Heart right ventricle (tissue), 16 donors: ENCODE measurements around the gene CARTPT. TPM values are rescaled to one million over a fixed set of nuclear protein-coding genes. Genes with fewer than 3 reads are reported as not detected.

ENCODE experiments used
- ATAC-seq, 8 donors: fragments of 200-7000 bp; cut with Tn5 transposase; one replicate each; pipeline ENCODE4 v1.9.1; 2020; ENCODE audit warnings: mild to moderate bottlenecking in 8 of 8, moderate library complexity in 8 of 8, moderate number of reproducible peaks in 1 of 8
- DNase-seq, 2 donors: peaks; one replicate each; pipeline ENCODE4 v3.0.0-alpha.2; 2020
- H3K27ac ChIP-seq, 10 donors: fragments of 200-600 bp; sonication (generic) in 2 of 10; one replicate each; pipeline versions ENCODE4 v1.5.0 to v1.8.0; 2020 to 2022; ENCODE audit warnings: mild to moderate bottlenecking in 3 of 10
- H3K27me3 ChIP-seq, 7 donors: fragments of 200-600 bp; one replicate each; pipeline ENCODE4 v1.8.0; 2021 to 2022; ENCODE audit warnings: mild to moderate bottlenecking in 2 of 7
- H3K36me3 ChIP-seq, 9 donors: fragments of 200-600 bp; sonication (generic) in 1 of 9; one replicate each; pipeline versions ENCODE4 v1.5.0 to v1.8.0; 2020 to 2022; ENCODE audit warnings: mild to moderate bottlenecking in 2 of 9
- H3K4me1 ChIP-seq, 9 donors: fragments of 200-600 bp; sonication (generic) in 1 of 9; one replicate each; pipeline versions ENCODE4 v1.5.0 to v1.8.0; 2020 to 2022; ENCODE audit warnings: mild to moderate bottlenecking in 4 of 9
- H3K4me3 ChIP-seq, 10 donors: fragments of 200-600 bp; sonication (generic) in 2 of 10; one replicate each; pipeline versions ENCODE4 v1.5.0 to v1.8.0; 2020 to 2022; ENCODE audit warnings: mild to moderate bottlenecking in 7 of 10, moderate library complexity in 2 of 10
- H3K9me3 ChIP-seq, 11 donors: fragments of 200-600 bp in 10 of 11; sonication (generic) in 2 of 11; one replicate each; pipeline versions ENCODE4 v1.5.0 to v1.8.0; 2013 to 2022; ENCODE audit warnings: mild to moderate bottlenecking in 2 of 11, control low read depth in 1 of 11, moderate library complexity in 1 of 11
- CTCF ChIP-seq, 9 donors: fragments of 200-600 bp; sonication (generic) in 2 of 9; IDR thresholded peaks; one replicate each; pipeline versions ENCODE4 v1.5.0 to v1.8.0; 2021 to 2022; ENCODE audit warnings: antibody characterized with exemption in 9 of 9, mild to moderate bottlenecking in 5 of 9, moderate library complexity in 1 of 9
- WGBS, 2 donors: extraction: QIAGEN DNeasy Blood & Tissue Kit; methylation state at CpG; one replicate each; pipeline ENCODE4 v1.1.7; 2013; ENCODE audit warnings: inconsistent platforms in 1 of 2; 5-methylcytosine and 5-hydroxymethylcytosine counted together
- intact Hi-C, 10 donors: fragments of 100-400 bp; cut with DNase I; formaldehyde crosslinking; loops; one replicate each; pipeline versions ENCODE4 v1.11.1 to v1.14.2; 2022
- polyA plus RNA-seq, 2 donors: library from polyadenylated mRNA; stranded (reverse); fragments of 200-250 nt; gene quantifications; one replicate each; pipeline ENCODE4 v1.2.3, GENCODE V29; 2013
- total RNA-seq, 10 donors: library from RNA; stranded (reverse); fragmentation: NEBNext Ultra II Directional in 3 of 10; extraction: Animal tissue kit (Norgen Biotek cat#: 25700) in 3 of 10; gene quantifications; one replicate each; pipeline versions ENCODE4 v1.2.1 to v1.2.4, GENCODE V29; 2021 to 2023
- donor health status: Arrhythmogenic right ventricular cardiomyopathy.
- donor health status: ischemic (EF 13 %, LVEDD 7.1; RV severe dilation, severe dysfunction).
- donor health status: healthy with polysubstance abuse.
- donor health status: DM: no; HTN: yes; CAD: no.
- donor health status: DM: no; HTN: no; CAD: no.
- donor health status: ischemic (EF 25% LVEDD 6.9; RV normal size, moderate dysfunction).
- donor health status: ischemic (EF 25% LVEDD 5.7; RV mildly dilated, moderate dysfunction).
- donor health status: healthy.
- donor health status: DM: yes; HTN: yes; CAD: no.
- donor health status: Ischemic cardiomyopathy.
- donor health status: ischemic (EF 35%, LVEDD 5.7; RV mildly dilated, moderate dysfunction).
- donor health status: nonischemic (EF 11% LVEDD 7.7; RV severe dilation, severe dysfunction).
- donor health status: DM: yes; HTN: yes; CAD: no.
- donor health status: PGD.
- donor health status: ischemic (EF 29% LVEDD 5.4; RV normal size, mild dysfunction).
- donor health status: nonischemic (EF 23%, LVEDD 6.1; RV moderate dilation, normal function).

The CARTPT gene
- total and polyA plus RNA-seq, 12 donors = not detected

GRCh38 chr5:71757590-71758543, 38.8 kb downstream of the CARTPT start:
- Histone ChIP-seq H3K27ac (peak overlapping the region in 2 of 10 donors; percentile 16 to 20), H3K4me3 (peak overlapping the region in 6 of 10 donors; percentile 18 to 37 (median 27)), H3K9me3 (no peaks in the 10 kb centered on the region), H3K27me3 (no peaks in the 10 kb centered on the region), H3K36me3 (no peaks in the 10 kb centered on the region), H3K4me1 (peaks cover 0 to 9% (median 0%) of the 10 kb centered on the region in 9 donors)
- intact Hi-C loops = loop anchor here (2.0 to 10.0 kb wide), 7 partner anchors 171 to 283 kb away; partner anchors contain the start of gene MCCC2 (in 3 of the 10)
- peak; percentile 46 to 85 (median 74) for TF ChIP-seq CTCF (IDR thresholded peaks at IDR 0.05)
- ATAC-seq (peak; percentile 84 to 99 (median 94)), DNase-seq (peak; percentile 28 to 48)
- WGBS, 2 donors = 13 to 15% methylated on average over 14 of the region's 14 CpGs

- H3K4me3 ChIP-seq = no peak overlapping the region
- peaks cover 0 to 5% (median 0%) of the 10 kb centered on the region in 9 donors for H3K4me1 ChIP-seq
- DNase-seq (no peak), ATAC-seq (no peak)
- H3K27ac ChIP-seq = no peak overlapping the region
- H3K9me3 ChIP-seq = peaks cover 0 to 5% (median 0%) of the 10 kb centered on the region in 11 donors
- no peak for TF ChIP-seq CTCF (IDR thresholded peaks at IDR 0.05)
- intact Hi-C loops = no loop called here
- no peaks in the 10 kb centered on the region for H3K27me3 ChIP-seq
- no peaks in the 10 kb centered on the region for H3K36me3 ChIP-seq
- WGBS, 2 donors = 92 to 97% methylated on average over 5 of the region's 5 CpGs
These were observed 43.8 kb downstream of the CARTPT start for GRCh38 chr5:71762826-71763225.

- TF ChIP-seq CTCF (IDR thresholded peaks at IDR 0.05) = no peak
- Histone ChIP-seq H3K4me1 (peaks cover 0 to 4% (median 0%) of the 10 kb centered on the region in 9 donors), H3K9me3 (peaks cover 0 to 5% (median 0%) of the 10 kb centered on the region in 11 donors), H3K27ac (no peak overlapping the region), H3K27me3 (no peaks in the 10 kb centered on the region), H3K36me3 (no peaks in the 10 kb centered on the region), H3K4me3 (no peak overlapping the region)
- ATAC-seq (no peak), DNase-seq (no peak)
- intact Hi-C loops = no loop called here
These were observed 48.6 kb downstream of the CARTPT start for GRCh38 chr5:71767661-71768060.

GRCh38 chr5:71769287-71769686, 50.2 kb downstream of the CARTPT start:
- intact Hi-C loops = no loop called here
- H3K4me1 ChIP-seq = peaks cover 0 to 4% (median 0%) of the 10 kb centered on the region in 9 donors
- H3K9me3 ChIP-seq = peaks cover 0 to 3% (median 0%) of the 10 kb centered on the region in 11 donors
- DNase-seq (no peak), ATAC-seq (no peak)
- no peak for TF ChIP-seq CTCF (IDR thresholded peaks at IDR 0.05)
- no peak overlapping the region for H3K4me3 ChIP-seq
- H3K27ac ChIP-seq = no peak overlapping the region
- H3K36me3 ChIP-seq = no peaks in the 10 kb centered on the region
- H3K27me3 ChIP-seq = no peaks in the 10 kb centered on the region
